GM12864 (cell line): Measurements from ENCODE around the gene SHC3.

Source experiments
- DNase-seq: peaks from one replicate; pipeline ENCODE4 v3.0.0-alpha.2; 2011; ENCODE audit warnings: low read depth
- H3K4me3 ChIP-seq: 2 replicates; pipeline ENCODE4 v1.5.1; 2011; ENCODE audit warnings: mild to moderate bottlenecking, low read depth, low read length, control low read depth
- CTCF ChIP-seq: IDR thresholded peaks from 2 replicates; pipeline ENCODE4 v1.5.1; 2011; ENCODE audit warnings: low read depth, mild to moderate bottlenecking, moderate library complexity, low read length, control low read depth, inconsistent platforms; ENCODE audit errors: missing control alignments

Gene SHC3

GRCh38 chr9:89177012-89177943, 1.3 kb downstream of the SHC3 start:
- no peak for TF ChIP-seq CTCF
- no peak for DNase-seq
- H3K4me3 ChIP-seq = no peak overlapping the region

- no peak for DNase-seq
- TF ChIP-seq CTCF = no peak
- H3K4me3 ChIP-seq = no peak overlapping the region
These were observed 2.8 kb downstream of the SHC3 start for GRCh38 chr9:89175828-89176261.

GRCh38 chr9:89174291-89174690, 4.3 kb downstream of the SHC3 start:
- DNase-seq = no peak
- TF ChIP-seq CTCF = no peak
- H3K4me3 ChIP-seq = no peak overlapping the region

GRCh38 chr9:89173072-89173471, 5.5 kb downstream of the SHC3 start:
- no peak for DNase-seq
- no peak overlapping the region for H3K4me3 ChIP-seq
- no peak for TF ChIP-seq CTCF

GRCh38 chr9:89172398-89172797, 6.2 kb downstream of the SHC3 start:
- no peak for TF ChIP-seq CTCF
- DNase-seq = no peak
- H3K4me3 ChIP-seq = no peak overlapping the region

GRCh38 chr9:89171693-89172092, 6.9 kb downstream of the SHC3 start:
- H3K4me3 ChIP-seq = no peak overlapping the region
- no peak for TF ChIP-seq CTCF
- DNase-seq = no peak

- no peak overlapping the region for H3K4me3 ChIP-seq
- no peak for TF ChIP-seq CTCF
- DNase-seq = no peak
These were observed 7.4 kb downstream of the SHC3 start for GRCh38 chr9:89171231-89171630.
